ENCODE measurements around the gene RPL31. TPM values are rescaled to one million over a fixed set of nuclear protein-coding genes. Genes with fewer than 3 reads are reported as not detected.

Gene RPL31
- total and polyA plus RNA-seq, 9 of the 15 experiments (the other 6 are each of a cell fraction or from before 2014, with no cell fraction given), result 1,176 to 6,037 (median 2,997) TPM

GRCh38 chr2:101025561-101025960, 23.5 kb downstream of the RPL31 start:
- H3K79me2 ChIP-seq (ENCODE audit: control insufficient read depth, insufficient read depth, low read length), result no peaks in the 10 kb centered on the region
- H2AFZ ChIP-seq (ENCODE audit: low read depth, low read length), result no peak overlapping the region
- CTCF ChIA-PET (ENCODE audit: low intra/inter-chr PET ratio), result no interaction called here
- ATAC-seq (no peak), FAIRE-seq (no peak), DNase-seq (ENCODE audit: extremely low read depth in 1 of 4, low spot score in 3 of 4) (no peak)
- no peak overlapping the region for H3K4me2 ChIP-seq (ENCODE audit: insufficient read depth, low read length)
- POLR2A ChIA-PET, result no interaction called here
- H3K36me3 ChIP-seq (ENCODE audit: control insufficient read depth, insufficient read depth, low read length), result peaks cover under 1% of the 10 kb centered on the region; the same call in 2 of the 3 replicates
- H3K9ac ChIP-seq (ENCODE audit: insufficient read depth in 1 of 2, low read depth in 2 of 2, low read length in 2 of 2), result no peak overlapping the region
- H3K27ac ChIP-seq (ENCODE audit: extremely low read depth, low read depth, low read length), result no peak overlapping the region
- no peak overlapping the region for H3K4me3 ChIP-seq
- no TSS peak for BruUV-seq (replicated peaks)
- no peaks in the 10 kb centered on the region; a peak in 1 of 5 replicates for H3K4me1 ChIP-seq (replicated peaks in 1 of 2; ENCODE audit: control insufficient read depth in 2 of 2, insufficient read depth in 2 of 2, low read length in 2 of 2)
- 88% methylated on average over 6 of the region's 6 CpGs for WGBS (ENCODE audit: insufficient coverage, low coverage, missing lambda C conversion rate)
- no peaks in the 10 kb centered on the region for H4K20me1 ChIP-seq (replicated peaks; ENCODE audit: control insufficient read depth, insufficient read depth, low read length)
- no peaks in the 10 kb centered on the region for H3K9me3 ChIP-seq (replicated peaks; ENCODE audit: control insufficient read depth, insufficient read depth, low read depth, low read length)
- in situ Hi-C loops (cut with MboI) (loop anchor here (5.0 kb wide), 1 partner anchor 182 kb away; no protein-coding TSS in a partner anchor), intact Hi-C loops (cut with micrococcal nuclease) (no loop called here)
- H3K27me3 ChIP-seq (ENCODE audit: control insufficient read depth in 2 of 2, insufficient read depth in 2 of 2, low read length in 2 of 2), result peaks cover 0 to 5% of the 10 kb centered on the region in 2 experiments; a peak in 1 of 5 replicates
- no peaks in the 10 kb centered on the region for H3K9me1 ChIP-seq (ENCODE audit: control insufficient read depth, insufficient read depth, low read length)
- TF ChIP-seq JUNB (CRISPR knock-in tag; conservative IDR thresholded peaks at IDR 0.05) (no peak), CREBBP (IDR thresholded peaks at IDR 0.05; ENCODE audit: low read depth, low read length) (no peak), NCOR1 (IDR thresholded peaks at IDR 0.05) (no peak), SNRNP70 (optimal IDR thresholded peaks at IDR 0.05; ENCODE audit: low read depth, low read length) (no peak), ZBTB33 (CRISPR knock-in tag; IDR thresholded peaks at IDR 0.05) (no peak), ZC3H8 (IDR thresholded peaks at IDR 0.05) (no peak), TAF15 (IDR thresholded peaks at IDR 0.05; ENCODE audit: low read depth, low read length) (no peak), GTF2F1 (IDR thresholded peaks at IDR 0.05; ENCODE audit: low read depth, low read length) (no peak), MCM2 (IDR thresholded peaks at IDR 0.05; ENCODE audit: low read depth) (no peak), ZNF507 (tag; conservative IDR thresholded peaks at IDR 0.05) (no peak), RREB1 (CRISPR knock-in tag; IDR thresholded peaks at IDR 0.05) (no peak), TRIM25 (IDR thresholded peaks at IDR 0.05; ENCODE audit: borderline replicate concordance) (no peak), ZNF24 (IDR thresholded peaks at IDR 0.05) (no peak), HDAC6 (IDR thresholded peaks at IDR 0.05; ENCODE audit: low read depth, low read length) (no peak)
